ENCODE data around the gene PLXNA4. TPM values are rescaled to one million over a fixed set of nuclear protein-coding genes. Genes with fewer than 3 reads are reported as not detected.

Gene PLXNA4
- total and polyA plus RNA-seq, 9 of the 15 experiments (the other 6 are each of a cell fraction or from before 2014, with no cell fraction given), result under 0.01 to 0.09 TPM; not detected in 7

- TF ChIP-seq THAP12 (CRISPR knock-in tag; IDR thresholded peaks at IDR 0.05), result no peak
These were observed 427.4 kb downstream of the PLXNA4 start (continued) for GRCh38 chr7:132148876-132149275.

GRCh38 chr7:132145466-132145865 lies 430.8 kb downstream of the PLXNA4 start:
- 3% methylated on average over 8 of the region's 8 CpGs for WGBS (ENCODE audit: insufficient coverage, low coverage, missing lambda C conversion rate)
- Histone ChIP-seq H4K20me1 (replicated peaks; ENCODE audit: control insufficient read depth, insufficient read depth, low read length) (peaks cover 3% of the 10 kb centered on the region; the same call in 1 of the 2 replicates), H3K9me3 (replicated peaks; ENCODE audit: control insufficient read depth, insufficient read depth, low read depth, low read length) (no peaks in the 10 kb centered on the region), H2AFZ (ENCODE audit: low read depth, low read length) (no peak overlapping the region), H3K4me3 (no peak overlapping the region), H3K79me2 (ENCODE audit: control insufficient read depth, insufficient read depth, low read length) (no peaks in the 10 kb centered on the region), H3K4me1 (replicated peaks in 1 of 2; ENCODE audit: control insufficient read depth in 2 of 2, insufficient read depth in 2 of 2, low read length in 2 of 2) (no peaks in the 10 kb centered on the region), H3K9me1 (ENCODE audit: control insufficient read depth, insufficient read depth, low read length) (no peaks in the 10 kb centered on the region), H3K4me2 (ENCODE audit: insufficient read depth, low read length) (no peak overlapping the region), H3K27me3 (ENCODE audit: control insufficient read depth in 2 of 2, insufficient read depth in 2 of 2, low read length in 2 of 2) (peaks cover 16 to 65% of the 10 kb centered on the region in 2 experiments; a peak in 3 of 5 replicates), H3K9ac (ENCODE audit: insufficient read depth in 1 of 2, low read depth in 2 of 2, low read length in 2 of 2) (no peak overlapping the region), H3K36me3 (ENCODE audit: control insufficient read depth, insufficient read depth, low read length) (no peaks in the 10 kb centered on the region), H3K27ac (ENCODE audit: extremely low read depth, low read depth, low read length) (no peak overlapping the region)
- no peak; the same call in 2 of the 3 replicates for ATAC-seq
- no TSS peak for BruUV-seq (replicated peaks)
- intact Hi-C loops (cut with micrococcal nuclease) (loop anchor here (10.0 kb wide), 1 partner anchor 201 kb away; no protein-coding TSS in a partner anchor), in situ Hi-C loops (cut with MboI) (no loop called here)
- peak; percentile 48 for FAIRE-seq
- TF ChIP-seq BRD9 (IDR thresholded peaks at IDR 0.05; ENCODE audit: low read depth, partially characterized antibody), result no peak
- no peak for TF ChIP-seq RBM17 (IDR thresholded peaks at IDR 0.05; ENCODE audit: borderline replicate concordance, low read depth, low read length)
- no peak for TF ChIP-seq ARID3B (CRISPR knock-in tag; IDR thresholded peaks at IDR 0.05; ENCODE audit: borderline replicate concordance)
- CTCF ChIA-PET (ENCODE audit: low intra/inter-chr PET ratio), result interaction anchor here (0.6 kb wide), 1 partner anchor 179 kb away, joined by 3 read pairs; no protein-coding TSS in a partner anchor
- DNase-seq (ENCODE audit: extremely low read depth in 1 of 4, low spot score in 3 of 4), result no peak
- POLR2A ChIA-PET, result interaction anchor here (0.6 kb wide), 1 partner anchor 10 kb away, joined by 3 read pairs; no protein-coding TSS in a partner anchor
